ENCODE results near the gene EVI5L. TPM values are rescaled to one million over a fixed set of nuclear protein-coding genes. Genes with fewer than 3 reads are reported as not detected.

The EVI5L gene
- total and polyA plus RNA-seq, 2 of the 13 experiments (the other 11 are each of a cell fraction or from before 2014, with no cell fraction given) = 1.7 to 2.4 TPM

GRCh38 chr19:7864690-7865074 lies 34.7 kb downstream of the EVI5L start (continued):
- TF ChIP-seq, protein P1, sequence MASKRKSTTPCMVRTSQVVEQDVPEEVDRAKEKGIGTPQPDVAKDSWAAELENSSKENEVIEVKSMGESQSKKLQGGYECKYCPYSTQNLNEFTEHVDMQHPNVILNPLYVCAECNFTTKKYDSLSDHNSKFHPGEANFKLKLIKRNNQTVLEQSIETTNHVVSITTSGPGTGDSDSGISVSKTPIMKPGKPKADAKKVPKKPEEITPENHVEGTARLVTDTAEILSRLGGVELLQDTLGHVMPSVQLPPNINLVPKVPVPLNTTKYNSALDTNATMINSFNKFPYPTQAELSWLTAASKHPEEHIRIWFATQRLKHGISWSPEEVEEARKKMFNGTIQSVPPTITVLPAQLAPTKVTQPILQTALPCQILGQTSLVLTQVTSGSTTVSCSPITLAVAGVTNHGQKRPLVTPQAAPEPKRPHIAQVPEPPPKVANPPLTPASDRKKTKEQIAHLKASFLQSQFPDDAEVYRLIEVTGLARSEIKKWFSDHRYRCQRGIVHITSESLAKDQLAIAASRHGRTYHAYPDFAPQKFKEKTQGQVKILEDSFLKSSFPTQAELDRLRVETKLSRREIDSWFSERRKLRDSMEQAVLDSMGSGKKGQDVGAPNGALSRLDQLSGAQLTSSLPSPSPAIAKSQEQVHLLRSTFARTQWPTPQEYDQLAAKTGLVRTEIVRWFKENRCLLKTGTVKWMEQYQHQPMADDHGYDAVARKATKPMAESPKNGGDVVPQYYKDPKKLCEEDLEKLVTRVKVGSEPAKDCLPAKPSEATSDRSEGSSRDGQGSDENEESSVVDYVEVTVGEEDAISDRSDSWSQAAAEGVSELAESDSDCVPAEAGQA (IDR thresholded peaks at IDR 0.05; ENCODE audit: low read depth) = 0 out of 2 replicates have a peak, but pooled peaks have one; percentile 25
- TF ChIP-seq, protein P1 (CRISPR knock-in tag; IDR thresholded peaks at IDR 0.05; ENCODE audit: borderline replicate concordance) = no peak
- TF ChIP-seq, protein P2, sequence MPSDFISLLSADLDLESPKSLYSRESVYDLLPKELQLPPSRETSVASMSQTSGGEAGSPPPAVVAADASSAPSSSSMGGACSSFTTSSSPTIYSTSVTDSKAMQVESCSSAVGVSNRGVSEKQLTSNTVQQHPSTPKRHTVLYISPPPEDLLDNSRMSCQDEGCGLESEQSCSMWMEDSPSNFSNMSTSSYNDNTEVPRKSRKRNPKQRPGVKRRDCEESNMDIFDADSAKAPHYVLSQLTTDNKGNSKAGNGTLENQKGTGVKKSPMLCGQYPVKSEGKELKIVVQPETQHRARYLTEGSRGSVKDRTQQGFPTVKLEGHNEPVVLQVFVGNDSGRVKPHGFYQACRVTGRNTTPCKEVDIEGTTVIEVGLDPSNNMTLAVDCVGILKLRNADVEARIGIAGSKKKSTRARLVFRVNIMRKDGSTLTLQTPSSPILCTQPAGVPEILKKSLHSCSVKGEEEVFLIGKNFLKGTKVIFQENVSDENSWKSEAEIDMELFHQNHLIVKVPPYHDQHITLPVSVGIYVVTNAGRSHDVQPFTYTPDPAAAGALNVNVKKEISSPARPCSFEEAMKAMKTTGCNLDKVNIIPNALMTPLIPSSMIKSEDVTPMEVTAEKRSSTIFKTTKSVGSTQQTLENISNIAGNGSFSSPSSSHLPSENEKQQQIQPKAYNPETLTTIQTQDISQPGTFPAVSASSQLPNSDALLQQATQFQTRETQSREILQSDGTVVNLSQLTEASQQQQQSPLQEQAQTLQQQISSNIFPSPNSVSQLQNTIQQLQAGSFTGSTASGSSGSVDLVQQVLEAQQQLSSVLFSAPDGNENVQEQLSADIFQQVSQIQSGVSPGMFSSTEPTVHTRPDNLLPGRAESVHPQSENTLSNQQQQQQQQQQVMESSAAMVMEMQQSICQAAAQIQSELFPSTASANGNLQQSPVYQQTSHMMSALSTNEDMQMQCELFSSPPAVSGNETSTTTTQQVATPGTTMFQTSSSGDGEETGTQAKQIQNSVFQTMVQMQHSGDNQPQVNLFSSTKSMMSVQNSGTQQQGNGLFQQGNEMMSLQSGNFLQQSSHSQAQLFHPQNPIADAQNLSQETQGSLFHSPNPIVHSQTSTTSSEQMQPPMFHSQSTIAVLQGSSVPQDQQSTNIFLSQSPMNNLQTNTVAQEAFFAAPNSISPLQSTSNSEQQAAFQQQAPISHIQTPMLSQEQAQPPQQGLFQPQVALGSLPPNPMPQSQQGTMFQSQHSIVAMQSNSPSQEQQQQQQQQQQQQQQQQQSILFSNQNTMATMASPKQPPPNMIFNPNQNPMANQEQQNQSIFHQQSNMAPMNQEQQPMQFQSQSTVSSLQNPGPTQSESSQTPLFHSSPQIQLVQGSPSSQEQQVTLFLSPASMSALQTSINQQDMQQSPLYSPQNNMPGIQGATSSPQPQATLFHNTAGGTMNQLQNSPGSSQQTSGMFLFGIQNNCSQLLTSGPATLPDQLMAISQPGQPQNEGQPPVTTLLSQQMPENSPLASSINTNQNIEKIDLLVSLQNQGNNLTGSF (CRISPR knock-in tag; IDR thresholded peaks at IDR 0.05) = no peak
- TF ChIP-seq NFKB2 (CRISPR knock-in tag; IDR thresholded peaks at IDR 0.05; ENCODE audit: borderline replicate concordance) = no peak
- no peak for TF ChIP-seq HINFP (CRISPR knock-in tag; IDR thresholded peaks at IDR 0.05; ENCODE audit: low read depth)
- no peak for TF ChIP-seq NFE2L1 (CRISPR knock-in tag; IDR thresholded peaks at IDR 0.05; ENCODE audit: borderline replicate concordance)
- TF ChIP-seq, protein P3, sequence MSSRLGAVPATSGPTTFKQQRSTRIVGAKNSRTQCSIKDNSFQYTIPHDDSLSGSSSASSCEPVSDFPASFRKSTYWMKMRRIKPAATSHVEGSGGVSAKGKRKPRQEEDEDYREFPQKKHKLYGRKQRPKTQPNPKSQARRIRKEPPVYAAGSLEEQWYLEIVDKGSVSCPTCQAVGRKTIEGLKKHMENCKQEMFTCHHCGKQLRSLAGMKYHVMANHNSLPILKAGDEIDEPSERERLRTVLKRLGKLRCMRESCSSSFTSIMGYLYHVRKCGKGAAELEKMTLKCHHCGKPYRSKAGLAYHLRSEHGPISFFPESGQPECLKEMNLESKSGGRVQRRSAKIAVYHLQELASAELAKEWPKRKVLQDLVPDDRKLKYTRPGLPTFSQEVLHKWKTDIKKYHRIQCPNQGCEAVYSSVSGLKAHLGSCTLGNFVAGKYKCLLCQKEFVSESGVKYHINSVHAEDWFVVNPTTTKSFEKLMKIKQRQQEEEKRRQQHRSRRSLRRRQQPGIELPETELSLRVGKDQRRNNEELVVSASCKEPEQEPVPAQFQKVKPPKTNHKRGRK (CRISPR knock-in tag; IDR thresholded peaks at IDR 0.05) = no peak
- TF ChIP-seq USF2 (IDR thresholded peaks at IDR 0.05; ENCODE audit: low read depth, low read length) = no peak
- TF ChIP-seq USF2 (CRISPR knock-in tag; IDR thresholded peaks at IDR 0.05; ENCODE audit: borderline replicate concordance) = no peak
- TF ChIP-seq KLF16 (CRISPR knock-in tag; IDR thresholded peaks at IDR 0.05) = no peak
- no peak for TF ChIP-seq ARID2 (CRISPR knock-in tag; IDR thresholded peaks at IDR 0.05; ENCODE audit: borderline replicate concordance)
- no peak for TF ChIP-seq MED8 (CRISPR knock-in tag; IDR thresholded peaks at IDR 0.05; ENCODE audit: insufficient replicate concordance)
